Measurements from ENCODE around the gene UNC5A. TPM values are rescaled to one million over a fixed set of nuclear protein-coding genes. Genes with fewer than 3 reads are reported as not detected.
"Not testable (repeated sequence)": the region's sequence is repeated elsewhere in the genome, so short reads cannot be mapped to it uniquely, and the experiment has no call there.

Gene UNC5A
- total and polyA plus RNA-seq, 4 donors = not detected

- intact Hi-C loops (cut with DNase I) = no loop called here
- Histone ChIP-seq H3K4me3 (ENCODE audit: low read length in 2 of 2) (no peak overlapping the region), H3K27me3 (ENCODE audit: control insufficient read depth in 1 of 2, insufficient read depth in 2 of 2, low read length in 1 of 2) (no peaks in the 10 kb centered on the region), H3K36me3 (ENCODE audit: control insufficient read depth in 1 of 2, insufficient read depth in 2 of 2, low read length in 1 of 2) (no peaks in the 10 kb centered on the region), H3K9me3 (ENCODE audit: control insufficient read depth, low read length) (no peaks in the 10 kb centered on the region), H3K27ac (ENCODE audit: low read depth in 1 of 2, low read length in 2 of 2) (no peak overlapping the region), H3K4me1 (ENCODE audit: control insufficient read depth in 1 of 2, insufficient read depth in 2 of 2, low read length in 2 of 2) (no peaks in the 10 kb centered on the region)
- DNase-seq = no peak
- no peak for ATAC-seq (ENCODE audit: low FRiP score)
- WGBS, 2 donors = 17% methylated on average over 16 of the region's 16 CpGs
Observed at GRCh38 chr5:176866707-176867310, 56.5 kb downstream of the UNC5A start.

GRCh38 chr5:176868126-176868525 is 57.8 kb downstream of the UNC5A start:
- H3K36me3 ChIP-seq (ENCODE audit: control insufficient read depth in 1 of 2, insufficient read depth in 2 of 2, low read length in 1 of 2) = no peaks in the 10 kb centered on the region
- H3K9me3 ChIP-seq (ENCODE audit: control insufficient read depth, low read length) = no peaks in the 10 kb centered on the region
- H3K4me1 ChIP-seq (ENCODE audit: control insufficient read depth in 1 of 2, insufficient read depth in 2 of 2, low read length in 2 of 2) = no peaks in the 10 kb centered on the region
- intact Hi-C loops (cut with DNase I) = no loop called here
- no peak overlapping the region for H3K27ac ChIP-seq (ENCODE audit: low read depth in 1 of 2, low read length in 2 of 2)
- H3K4me3 ChIP-seq (ENCODE audit: low read length in 2 of 2) = no peak overlapping the region
- WGBS, 2 donors = 86 to 95% methylated on average over 14 of the region's 14 CpGs
- ATAC-seq (ENCODE audit: low FRiP score) (no peak), DNase-seq (no peak)
- no peaks in the 10 kb centered on the region for H3K27me3 ChIP-seq (ENCODE audit: control insufficient read depth in 1 of 2, insufficient read depth in 2 of 2, low read length in 1 of 2)

- Histone ChIP-seq H3K4me3 (ENCODE audit: low read length in 2 of 2) (no peak overlapping the region), H3K9me3 (ENCODE audit: control insufficient read depth, low read length) (no peaks in the 10 kb centered on the region), H3K27me3 (ENCODE audit: control insufficient read depth in 1 of 2, insufficient read depth in 2 of 2, low read length in 1 of 2) (no peaks in the 10 kb centered on the region), H3K4me1 (ENCODE audit: control insufficient read depth in 1 of 2, insufficient read depth in 2 of 2, low read length in 2 of 2) (no peaks in the 10 kb centered on the region), H3K27ac (ENCODE audit: low read depth in 1 of 2, low read length in 2 of 2) (no peak overlapping the region), H3K36me3 (ENCODE audit: control insufficient read depth in 1 of 2, insufficient read depth in 2 of 2, low read length in 1 of 2) (no peaks in the 10 kb centered on the region)
- 90 to 92% methylated on average over 20 of the region's 20 CpGs for WGBS, 2 donors
- ATAC-seq (ENCODE audit: low FRiP score) (no peak), DNase-seq (no peak)
- intact Hi-C loops (cut with DNase I) = no loop called here
Observed at GRCh38 chr5:176868731-176869130, 58.4 kb downstream of the UNC5A start.

- DNase-seq = no peak
- Histone ChIP-seq H3K27me3 (ENCODE audit: control insufficient read depth in 1 of 2, insufficient read depth in 2 of 2, low read length in 1 of 2) (no peaks in the 10 kb centered on the region), H3K4me3 (ENCODE audit: low read length in 2 of 2) (no peak overlapping the region), H3K4me1 (ENCODE audit: control insufficient read depth in 1 of 2, insufficient read depth in 2 of 2, low read length in 2 of 2) (no peaks in the 10 kb centered on the region), H3K27ac (ENCODE audit: low read depth in 1 of 2, low read length in 2 of 2) (no peak overlapping the region), H3K9me3 (ENCODE audit: control insufficient read depth, low read length) (no peaks in the 10 kb centered on the region), H3K36me3 (ENCODE audit: control insufficient read depth in 1 of 2, insufficient read depth in 2 of 2, low read length in 1 of 2) (no peaks in the 10 kb centered on the region)
- intact Hi-C loops (cut with DNase I) = no loop called here
- 80% methylated on average over 37 to 38 of the region's 38 CpGs for WGBS, 2 donors
- no peak for ATAC-seq (ENCODE audit: low FRiP score)
Observed at GRCh38 chr5:176869501-176870109, 59.2 kb downstream of the UNC5A start.

GRCh38 chr5:176870110-176870591 is 59.8 kb downstream of the UNC5A start:
- ATAC-seq (ENCODE audit: low FRiP score) = peak; percentile 36
- WGBS, 2 donors = 50 to 51% methylated on average over 17 of the region's 17 CpGs
- DNase-seq = no peak
- Histone ChIP-seq H3K27me3 (ENCODE audit: control insufficient read depth in 1 of 2, insufficient read depth in 2 of 2, low read length in 1 of 2) (no peaks in the 10 kb centered on the region), H3K36me3 (ENCODE audit: control insufficient read depth in 1 of 2, insufficient read depth in 2 of 2, low read length in 1 of 2) (no peaks in the 10 kb centered on the region), H3K4me1 (ENCODE audit: control insufficient read depth in 1 of 2, insufficient read depth in 2 of 2, low read length in 2 of 2) (no peaks in the 10 kb centered on the region), H3K4me3 (ENCODE audit: low read length in 2 of 2) (no peak overlapping the region), H3K27ac (ENCODE audit: low read depth in 1 of 2, low read length in 2 of 2) (no peak overlapping the region), H3K9me3 (ENCODE audit: control insufficient read depth, low read length) (no peaks in the 10 kb centered on the region)
- intact Hi-C loops (cut with DNase I) = no loop called here

- 84 to 85% methylated on average over 8 to 10 of the region's 10 CpGs for WGBS, 2 donors
- H3K9me3 ChIP-seq (ENCODE audit: control insufficient read depth, low read length); DNase-seq; intact Hi-C loops (cut with DNase I); H3K27ac ChIP-seq (ENCODE audit: low read depth in 1 of 2, low read length in 2 of 2); H3K4me1 ChIP-seq (ENCODE audit: control insufficient read depth in 1 of 2, insufficient read depth in 2 of 2, low read length in 2 of 2); ATAC-seq (ENCODE audit: low FRiP score); H3K36me3 ChIP-seq (ENCODE audit: control insufficient read depth in 1 of 2, insufficient read depth in 2 of 2, low read length in 1 of 2); H3K27me3 ChIP-seq (ENCODE audit: control insufficient read depth in 1 of 2, insufficient read depth in 2 of 2, low read length in 1 of 2); H3K4me3 ChIP-seq (ENCODE audit: low read length in 2 of 2): not testable (repeated sequence)
Observed at GRCh38 chr5:176870644-176871043, 60.3 kb downstream of the UNC5A start.

GRCh38 chr5:176872586-176872985 is 62.2 kb downstream of the UNC5A start:
- H3K9me3 ChIP-seq (ENCODE audit: control insufficient read depth, low read length); intact Hi-C loops (cut with DNase I); H3K27ac ChIP-seq (ENCODE audit: low read depth in 1 of 2, low read length in 2 of 2); H3K4me1 ChIP-seq (ENCODE audit: control insufficient read depth in 1 of 2, insufficient read depth in 2 of 2, low read length in 2 of 2); DNase-seq; H3K4me3 ChIP-seq (ENCODE audit: low read length in 2 of 2); H3K36me3 ChIP-seq (ENCODE audit: control insufficient read depth in 1 of 2, insufficient read depth in 2 of 2, low read length in 1 of 2); H3K27me3 ChIP-seq (ENCODE audit: control insufficient read depth in 1 of 2, insufficient read depth in 2 of 2, low read length in 1 of 2); ATAC-seq (ENCODE audit: low FRiP score): not testable (repeated sequence)
- WGBS, 2 donors = 79 to 81% methylated on average over 2 of the region's 2 CpGs

- H3K27ac ChIP-seq (ENCODE audit: low read depth in 1 of 2, low read length in 2 of 2); H3K4me1 ChIP-seq (ENCODE audit: control insufficient read depth in 1 of 2, insufficient read depth in 2 of 2, low read length in 2 of 2); H3K36me3 ChIP-seq (ENCODE audit: control insufficient read depth in 1 of 2, insufficient read depth in 2 of 2, low read length in 1 of 2); H3K27me3 ChIP-seq (ENCODE audit: control insufficient read depth in 1 of 2, insufficient read depth in 2 of 2, low read length in 1 of 2); H3K9me3 ChIP-seq (ENCODE audit: control insufficient read depth, low read length); intact Hi-C loops (cut with DNase I); ATAC-seq (ENCODE audit: low FRiP score); H3K4me3 ChIP-seq (ENCODE audit: low read length in 2 of 2); DNase-seq: not testable (repeated sequence)
- WGBS, 2 donors = 73 to 81% methylated on average over 2 of the region's 2 CpGs
Observed at GRCh38 chr5:176873011-176873410, 62.7 kb downstream of the UNC5A start.

GRCh38 chr5:176873541-176874172 is 63.3 kb downstream of the UNC5A start:
- H3K27ac ChIP-seq (ENCODE audit: low read depth in 1 of 2, low read length in 2 of 2) = no peak overlapping the region
- no peaks in the 10 kb centered on the region for H3K9me3 ChIP-seq (ENCODE audit: control insufficient read depth, low read length)
- WGBS, 2 donors = 53 to 55% methylated on average over 15 to 16 of the region's 16 CpGs
- intact Hi-C loops (cut with DNase I) = no loop called here
- ATAC-seq (ENCODE audit: low FRiP score) = no peak
- H3K4me1 ChIP-seq (ENCODE audit: control insufficient read depth in 1 of 2, insufficient read depth in 2 of 2, low read length in 2 of 2) = no peaks in the 10 kb centered on the region
- DNase-seq = no peak
- H3K27me3 ChIP-seq (ENCODE audit: control insufficient read depth in 1 of 2, insufficient read depth in 2 of 2, low read length in 1 of 2) = no peaks in the 10 kb centered on the region
- H3K36me3 ChIP-seq (ENCODE audit: control insufficient read depth in 1 of 2, insufficient read depth in 2 of 2, low read length in 1 of 2) = no peaks in the 10 kb centered on the region
- H3K4me3 ChIP-seq (ENCODE audit: low read length in 2 of 2) = no peak overlapping the region

Measured in aorta (tissue), 5 donors.